Large intestine (tissue), 3 donors: Measurements from ENCODE around the gene INTS1. TPM values are rescaled to one million over a fixed set of nuclear protein-coding genes. Genes with fewer than 3 reads are reported as not detected.

ENCODE experiments used
- DNase-seq, 2 donors: peaks; one replicate each; pipeline versions ENCODE4 v3.0.0 to v3.0.0-alpha.2; 2013
- H3K27ac ChIP-seq: one replicate; pipeline ENCODE4 v1.5.1; 2013; ENCODE audit warnings: low read length
- H3K27me3 ChIP-seq: 2 replicates; pipeline ENCODE4 v1.6.1; 2013; ENCODE audit warnings: low read length; ENCODE audit not compliant: control insufficient read depth, insufficient read depth
- H3K36me3 ChIP-seq: 2 replicates; pipeline ENCODE4 v1.6.1; 2013; ENCODE audit warnings: low read length; ENCODE audit not compliant: control insufficient read depth, insufficient read depth
- H3K4me1 ChIP-seq: one replicate; pipeline ENCODE4 v1.6.1; 2013; ENCODE audit warnings: low read length; ENCODE audit not compliant: control insufficient read depth, insufficient read depth
- H3K4me3 ChIP-seq: one replicate; pipeline ENCODE4 v1.5.1; 2013; ENCODE audit warnings: low read length
- H3K9me3 ChIP-seq: one replicate; pipeline ENCODE4 v1.6.1; 2013; ENCODE audit warnings: mild to moderate bottlenecking, low read depth, low read length, moderate library complexity; ENCODE audit not compliant: control insufficient read depth
- WGBS: methylation state at CpG from one replicate; pipeline ENCODE4 v1.1.5; 2013; ENCODE audit warnings: low lambda C conversion rate; ENCODE audit not compliant: insufficient coverage; 5-methylcytosine and 5-hydroxymethylcytosine counted together
- polyA plus RNA-seq: library from polyadenylated mRNA; unstranded; fragments of 120-200 nt; gene quantifications from one replicate; pipeline ENCODE4 v1.2.1, GENCODE V29; 2013

The INTS1 gene
- polyA plus RNA-seq, 1 donor, result 50.0 TPM

DNA sequence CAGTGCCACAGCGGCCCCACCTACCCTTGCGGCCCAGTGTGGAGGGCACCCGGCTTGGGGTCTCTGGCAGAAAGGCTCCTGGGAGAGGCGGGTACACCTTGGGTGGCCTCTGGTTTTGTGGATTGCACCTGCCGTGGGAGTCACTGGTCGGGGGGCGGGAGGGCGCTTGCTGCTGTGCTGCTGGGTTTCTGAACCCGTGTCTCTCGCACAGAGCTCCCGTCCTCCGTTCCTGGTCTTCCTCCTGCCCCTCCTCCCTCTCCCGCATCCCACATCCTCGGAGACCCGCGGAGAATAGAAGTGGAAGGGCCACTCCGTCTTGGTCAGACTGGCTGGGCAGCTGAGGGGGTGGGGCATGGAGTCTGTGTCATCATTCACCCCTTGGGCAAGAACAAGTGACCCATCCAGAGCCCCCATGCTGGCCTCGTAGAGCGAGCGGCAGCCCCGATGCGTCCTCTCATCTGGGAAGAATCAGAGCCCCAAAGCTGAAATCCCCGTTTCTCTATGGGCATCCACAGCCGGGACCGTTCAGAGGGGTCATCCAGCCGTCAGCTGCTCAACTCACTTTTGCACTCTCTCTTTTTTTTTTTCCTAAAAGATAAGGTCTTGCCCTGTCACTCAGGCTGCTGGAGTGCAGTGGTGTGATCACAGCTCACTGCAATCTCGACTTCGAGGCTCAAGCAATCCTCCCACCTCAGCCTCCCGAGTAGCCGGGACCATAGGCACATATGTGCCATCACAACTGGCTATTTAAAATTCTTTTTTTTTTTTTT lies 30.3 kb upstream of the INTS1 start:
- Histone ChIP-seq H3K27ac (no peak overlapping the region), H3K4me3 (no peak overlapping the region), H3K4me1 (peaks cover 56% of the 10 kb centered on the region), H3K9me3 (peaks cover 9% of the 10 kb centered on the region), H3K36me3 (peaks cover 23% of the 10 kb centered on the region), H3K27me3 (no peaks in the 10 kb centered on the region)
- DNase-seq, result no peak
- WGBS, result no CpG with 5 or more reads among the region's 30 CpGs

DNA sequence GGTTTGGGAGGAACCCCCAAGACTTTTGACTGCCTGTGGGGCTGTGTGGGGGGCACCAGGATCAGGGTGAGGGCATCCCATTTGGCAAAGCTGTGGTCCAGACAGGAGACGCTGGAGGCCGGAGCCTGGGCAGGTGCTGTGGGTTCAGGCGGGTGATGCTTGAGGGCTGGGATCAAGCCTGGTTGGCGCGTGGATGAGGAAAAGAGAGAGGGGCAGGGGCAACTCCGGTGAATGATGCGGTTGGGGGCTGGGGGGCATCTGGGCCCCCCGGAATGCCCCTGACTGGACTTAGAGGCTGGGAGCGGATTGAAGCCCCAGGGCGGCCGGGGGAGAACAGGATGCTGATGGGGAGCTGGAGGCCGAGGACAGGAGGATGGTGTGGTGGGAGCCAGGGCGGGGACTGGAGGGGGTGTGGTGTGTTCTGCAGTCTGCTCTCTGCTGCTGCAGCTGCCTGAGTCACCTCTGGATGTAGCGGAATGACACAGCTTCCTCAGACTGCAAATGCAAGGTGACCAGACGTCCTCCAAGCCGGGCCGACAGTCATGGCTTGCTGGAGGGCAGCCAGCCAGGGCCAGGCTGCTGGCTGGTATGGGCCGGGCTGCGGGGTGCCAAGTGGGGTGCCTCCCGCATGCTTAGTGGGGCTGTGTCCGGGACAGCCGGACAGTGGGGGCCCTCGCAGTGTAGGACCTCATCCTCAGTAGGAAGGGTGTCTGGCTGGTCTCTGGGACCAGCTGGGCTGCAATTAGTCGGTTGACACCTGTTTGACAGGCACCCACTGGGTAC lies 29.5 kb upstream of the INTS1 start:
- Histone ChIP-seq H3K4me1 (peaks cover 56% of the 10 kb centered on the region), H3K27me3 (no peaks in the 10 kb centered on the region), H3K36me3 (peaks cover 17% of the 10 kb centered on the region), H3K27ac (peak overlapping the region; percentile 96), H3K4me3 (no peak overlapping the region), H3K9me3 (peaks cover 9% of the 10 kb centered on the region)
- DNase-seq, result no peak
- WGBS, result no CpG with 5 or more reads among the region's 24 CpGs

DNA sequence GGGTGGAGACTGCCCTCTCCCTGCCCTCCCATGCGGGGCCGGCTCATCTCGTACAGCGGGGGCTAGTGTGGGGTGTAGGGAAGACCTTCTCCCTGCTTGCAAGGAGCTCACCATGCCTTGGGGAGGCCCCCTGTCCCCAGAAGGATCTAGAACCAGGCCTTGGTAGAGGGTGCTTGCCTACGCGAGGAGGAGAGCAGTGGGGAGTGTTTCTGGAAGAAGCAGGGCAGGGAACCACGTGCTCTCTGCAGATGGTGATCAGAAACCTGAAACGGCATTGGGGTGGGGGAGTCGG lies 29.0 kb upstream of the INTS1 start:
- Histone ChIP-seq H3K36me3 (peaks cover 17% of the 10 kb centered on the region), H3K4me3 (peak overlapping the region; percentile 82), H3K9me3 (peaks cover 9% of the 10 kb centered on the region), H3K4me1 (peaks cover 53% of the 10 kb centered on the region), H3K27me3 (no peaks in the 10 kb centered on the region), H3K27ac (peak overlapping the region; percentile 96)
- WGBS, result no CpG with 5 or more reads among the region's 9 CpGs
- no peak for DNase-seq

- Histone ChIP-seq H3K4me1 (peaks cover 47% of the 10 kb centered on the region), H3K4me3 (peak overlapping the region; percentile 82), H3K36me3 (peaks cover 17% of the 10 kb centered on the region), H3K9me3 (peaks cover 6% of the 10 kb centered on the region), H3K27me3 (no peaks in the 10 kb centered on the region), H3K27ac (peak overlapping the region; percentile 96)
- DNase-seq, result peak; percentile 90 to 93
- WGBS, result no CpG with 5 or more reads among the region's 36 CpGs
These were observed 28.5 kb upstream of the INTS1 start for GRCh38 chr7:1532456-1533254.

GRCh38 chr7:1531979-1532455 lies 27.8 kb upstream of the INTS1 start:
- H3K9me3 ChIP-seq, result peaks cover 3% of the 10 kb centered on the region
- peak overlapping the region; percentile 82 for H3K4me3 ChIP-seq
- H3K36me3 ChIP-seq, result peaks cover 17% of the 10 kb centered on the region
- peak overlapping the region; percentile 96 for H3K27ac ChIP-seq
- peak in 1 of 2 donors; percentile 39 for DNase-seq
- H3K27me3 ChIP-seq, result no peaks in the 10 kb centered on the region
- H3K4me1 ChIP-seq, result peaks cover 42% of the 10 kb centered on the region
- no CpG with 5 or more reads among the region's 10 CpGs for WGBS

DNA sequence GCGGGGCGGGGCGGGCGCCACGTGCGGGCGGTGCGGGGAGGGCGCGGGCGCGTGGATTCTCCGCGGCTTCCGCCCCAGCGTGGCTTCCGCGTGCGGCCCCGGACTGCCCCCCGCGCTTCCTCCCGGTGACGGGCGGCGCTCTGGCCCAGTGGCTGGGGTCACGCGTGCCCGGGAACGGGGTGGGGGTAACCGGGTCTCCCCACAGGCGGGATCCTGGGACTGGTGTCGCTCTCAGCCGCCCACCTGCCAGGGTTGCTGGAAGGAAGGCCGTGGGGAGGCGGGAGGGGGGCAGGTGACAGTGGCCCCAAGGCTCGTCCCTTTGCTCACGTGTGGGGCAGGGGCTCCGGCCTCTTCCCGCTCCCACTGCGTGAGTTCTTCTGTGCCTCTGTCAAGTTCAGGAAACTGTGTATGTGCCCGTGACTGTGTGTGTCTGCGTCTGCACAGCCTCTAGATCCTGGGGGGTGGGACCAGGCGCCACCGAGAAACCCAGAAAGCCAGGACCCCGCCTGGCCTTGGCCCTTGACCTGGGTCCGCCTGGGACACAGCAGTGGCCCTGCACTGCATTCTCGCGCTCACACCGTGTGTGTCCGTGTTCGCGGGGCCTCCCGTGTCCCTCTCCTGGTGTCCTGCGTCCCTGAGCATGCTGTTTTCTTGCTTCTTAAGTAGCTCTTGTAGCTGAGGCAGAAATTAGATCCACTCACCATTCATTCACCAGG lies 27.2 kb upstream of the INTS1 start:
- H3K4me1 ChIP-seq, result peaks cover 36% of the 10 kb centered on the region
- peak in 1 of 2 donors; percentile 65 for DNase-seq

DNA sequence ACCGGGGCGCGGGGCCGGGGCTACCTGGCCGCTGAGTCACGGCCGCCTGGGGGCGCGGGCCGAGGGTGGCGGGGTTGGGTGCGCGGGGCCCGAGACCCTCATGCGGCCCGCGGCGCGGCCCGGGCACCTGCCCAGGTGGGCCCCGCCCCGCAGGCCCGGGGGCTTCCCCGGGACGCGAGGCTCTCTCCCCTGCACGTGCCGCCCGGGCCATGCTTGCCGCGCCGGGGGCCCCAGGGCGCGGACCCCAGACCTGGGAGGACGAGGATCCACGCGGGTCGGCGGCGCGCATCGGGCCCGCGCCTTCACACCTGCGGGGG lies 26.7 kb upstream of the INTS1 start:
- Histone ChIP-seq H3K4me1 (peaks cover 32% of the 10 kb centered on the region), H3K27me3 (no peaks in the 10 kb centered on the region), H3K27ac (no peak overlapping the region), H3K36me3 (peaks cover 14% of the 10 kb centered on the region), H3K4me3 (peak overlapping the region; percentile 82), H3K9me3 (no peaks in the 10 kb centered on the region)
- no CpG with 5 or more reads among the region's 45 CpGs for WGBS
- peak in 1 of 2 donors; percentile 41 for DNase-seq

More for the DNA sequence above, 27.2 kb upstream of the INTS1 start:
- Histone ChIP-seq H3K4me3 (peak overlapping the region; percentile 82), H3K27ac (peak overlapping the region; percentile 96), H3K27me3 (no peaks in the 10 kb centered on the region), H3K9me3 (no peaks in the 10 kb centered on the region), H3K36me3 (peaks cover 17% of the 10 kb centered on the region)
- no CpG with 5 or more reads among the region's 55 CpGs for WGBS

- WGBS, result no CpG with 5 or more reads among the region's 21 CpGs
- DNase-seq, result no peak
These were observed 25.4 kb upstream of the INTS1 start for GRCh38 chr7:1529383-1530116.

GRCh38 chr7:1526271-1526754 lies 22.1 kb upstream of the INTS1 start:
- DNase-seq, result no peak
- H3K36me3 ChIP-seq, result no peaks in the 10 kb centered on the region
- no peaks in the 10 kb centered on the region for H3K9me3 ChIP-seq
- no peak overlapping the region for H3K27ac ChIP-seq
- WGBS, result no CpG with 5 or more reads among the region's 6 CpGs
- peaks cover 34% of the 10 kb centered on the region for H3K4me1 ChIP-seq
- H3K4me3 ChIP-seq, result no peak overlapping the region
- H3K27me3 ChIP-seq, result no peaks in the 10 kb centered on the region

More at GRCh38 chr7:1529383-1530116, 25.4 kb upstream of the INTS1 start:
- Histone ChIP-seq H3K4me1 (peaks cover 38% of the 10 kb centered on the region), H3K27ac (no peak overlapping the region), H3K27me3 (no peaks in the 10 kb centered on the region), H3K9me3 (no peaks in the 10 kb centered on the region), H3K36me3 (peaks cover 1% of the 10 kb centered on the region), H3K4me3 (no peak overlapping the region)
